Mesenchymal stem cell (in vitro differentiated cells and primary cell): ENCODE data around the gene CNTNAP2.

Experiments used
- DNase-seq: peaks from one replicate; pipeline ENCODE4 v3.0.0-alpha.2; 2013
- H2AFZ ChIP-seq: one replicate; pipeline ENCODE4 v1.6.1; 2013; ENCODE audit warnings: low read depth, mild to moderate bottlenecking, control low read depth, inconsistent platforms, low read length, moderate library complexity
- H2AK5ac ChIP-seq: 2 replicates; pipeline ENCODE4 v1.6.1; 2013; ENCODE audit warnings: low read length, moderate library complexity, mild to moderate bottlenecking, inconsistent platforms; ENCODE audit not compliant: severe bottlenecking
- H2BK120ac ChIP-seq: one replicate; pipeline ENCODE4 v1.6.1; 2013; ENCODE audit warnings: low read depth, mild to moderate bottlenecking, inconsistent platforms, low read length, moderate library complexity
- H2BK12ac ChIP-seq, 2 experiments: one replicate each; pipeline ENCODE4 v1.6.1; 2013; ENCODE audit warnings: inconsistent platforms in 2 of 2, low read length in 2 of 2, mild to moderate bottlenecking in 2 of 2, moderate library complexity in 2 of 2, control low read depth in 1 of 2
- H2BK15ac ChIP-seq: one replicate; pipeline ENCODE4 v1.6.1; 2013; ENCODE audit warnings: mild to moderate bottlenecking, low read depth, inconsistent platforms; ENCODE audit not compliant: poor library complexity, severe bottlenecking
- H2BK5ac ChIP-seq: 2 replicates; pipeline ENCODE4 v1.6.1; 2013; ENCODE audit warnings: low read depth, mild to moderate bottlenecking, low read length, control low read depth, inconsistent platforms; ENCODE audit not compliant: poor library complexity, severe bottlenecking
- H3K14ac ChIP-seq, 2 experiments: one replicate each; pipeline ENCODE4 v1.6.1; 2013; ENCODE audit warnings: inconsistent platforms in 2 of 2, low read length in 2 of 2, control low read depth in 1 of 2, mild to moderate bottlenecking in 1 of 2, moderate library complexity in 1 of 2
- H3K18ac ChIP-seq, 2 experiments: one replicate each; pipeline ENCODE4 v1.6.1; 2013; ENCODE audit warnings: inconsistent platforms in 2 of 2, low read length in 2 of 2, control low read depth in 1 of 2, low read depth in 1 of 2, mild to moderate bottlenecking in 1 of 2
- H3K23ac ChIP-seq, 2 experiments: one replicate each; pipeline ENCODE4 v1.6.1; 2013; ENCODE audit warnings: inconsistent platforms in 2 of 2, low read length in 2 of 2, mild to moderate bottlenecking in 2 of 2, moderate library complexity in 2 of 2, control low read depth in 1 of 2
- H3K27ac ChIP-seq: 2 replicates; pipeline ENCODE4 v1.5.1; 2013; ENCODE audit warnings: mild to moderate bottlenecking, moderate library complexity, low read length, control low read depth, inconsistent platforms; ENCODE audit not compliant: poor library complexity, severe bottlenecking
- H3K27me3 ChIP-seq, 2 experiments: 2 replicates each; pipeline versions ENCODE4 v1.6.1 to v1.7.0; 2013; ENCODE audit warnings: low read length in 2 of 2, mild to moderate bottlenecking in 2 of 2, moderate library complexity in 2 of 2, control low read depth in 1 of 2, inconsistent platforms in 1 of 2; ENCODE audit not compliant: control insufficient read depth in 1 of 2, insufficient read depth in 1 of 2
- H3K36me3 ChIP-seq, 2 experiments: 2 replicates each; pipeline versions ENCODE4 v1.6.1 to v1.7.0; 2013; ENCODE audit warnings: low read length in 2 of 2, control low read depth in 1 of 2, inconsistent platforms in 1 of 2, low read depth in 1 of 2, mild to moderate bottlenecking in 1 of 2; ENCODE audit not compliant: insufficient read depth in 2 of 2, control insufficient read depth in 1 of 2
- H3K4ac ChIP-seq, 2 experiments: one replicate each; pipeline ENCODE4 v1.6.1; 2013; ENCODE audit warnings: inconsistent platforms in 2 of 2, low read length in 2 of 2, mild to moderate bottlenecking in 2 of 2, moderate library complexity in 2 of 2, control low read depth in 1 of 2, low read depth in 1 of 2
- H3K4me1 ChIP-seq: 2 replicates; pipeline ENCODE4 v1.6.1; 2013; ENCODE audit warnings: low read depth, low read length, control low read depth; ENCODE audit not compliant: control insufficient read depth, insufficient read depth
- H3K4me2 ChIP-seq: 2 replicates; pipeline ENCODE4 v1.6.1; 2013; ENCODE audit warnings: low read length, mild to moderate bottlenecking, inconsistent platforms; ENCODE audit not compliant: poor library complexity, severe bottlenecking
- H3K4me3 ChIP-seq, 2 experiments: 2 replicates each; pipeline versions ENCODE4 v1.5.1 to v1.7.0; 2013; ENCODE audit warnings: low read length in 2 of 2, mild to moderate bottlenecking in 2 of 2, control low read depth in 1 of 2, low read depth in 1 of 2; ENCODE audit not compliant: insufficient read depth in 1 of 2
- H3K79me1 ChIP-seq: replicated peaks from 2 replicates; pipeline ENCODE4 v1.6.1; 2013; ENCODE audit warnings: mild to moderate bottlenecking, control low read depth, low read length, inconsistent platforms; ENCODE audit not compliant: poor library complexity, severe bottlenecking
- H3K9ac ChIP-seq: 2 replicates; pipeline ENCODE4 v1.7.0; 2013; ENCODE audit warnings: mild to moderate bottlenecking, low read length, moderate library complexity
- H3K9me3 ChIP-seq: 2 replicates; pipeline ENCODE4 v1.7.0; 2013; ENCODE audit warnings: mild to moderate bottlenecking, low read length; ENCODE audit not compliant: control insufficient read depth
- H4K8ac ChIP-seq: one replicate; pipeline ENCODE4 v1.6.1; 2013; ENCODE audit warnings: inconsistent platforms, mild to moderate bottlenecking, low read length, moderate library complexity
- H4K91ac ChIP-seq: one replicate; pipeline ENCODE4 v1.6.1; 2013; ENCODE audit warnings: mild to moderate bottlenecking, low read length, inconsistent platforms
- WGBS: methylation state at CpG from one replicate; pipeline ENCODE4 v1.1.7; 2013; ENCODE audit warnings: mixed read lengths; 5-methylcytosine and 5-hydroxymethylcytosine counted together

The CNTNAP2 gene

DNA sequence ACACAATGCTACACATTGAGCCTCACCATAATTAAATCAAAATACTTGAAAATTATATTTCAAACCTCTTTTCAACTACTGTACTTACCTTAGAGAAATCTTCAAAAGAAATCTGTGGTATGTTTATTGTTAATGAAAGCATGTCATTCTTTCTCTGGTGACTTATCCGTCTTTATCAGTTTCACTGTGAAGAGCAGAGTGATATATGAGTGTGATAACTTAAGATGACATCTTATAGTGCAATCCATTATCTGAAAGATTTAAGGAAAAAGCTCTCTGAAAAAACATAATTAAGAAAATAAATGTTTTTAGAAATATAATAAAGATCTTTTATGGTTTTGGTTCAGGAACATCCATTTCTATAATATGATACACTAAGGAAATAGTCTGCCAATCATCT is 1562.3 kb downstream of the CNTNAP2 start:
- no CpG with 5 or more reads among the region's 1 CpG for WGBS
- no peak overlapping the region for H3K18ac ChIP-seq
- H3K9ac ChIP-seq = no peak overlapping the region
- peaks cover 3% of the 10 kb centered on the region for H3K9me3 ChIP-seq
- no peak overlapping the region for H3K23ac ChIP-seq
- no peak overlapping the region for H2BK12ac ChIP-seq
- no peaks in the 10 kb centered on the region for H3K27me3 ChIP-seq
- no peak overlapping the region for H2BK5ac ChIP-seq
- no peaks in the 10 kb centered on the region for H3K4me1 ChIP-seq
- H3K4me3 ChIP-seq = no peak overlapping the region
- no peak overlapping the region for H2BK120ac ChIP-seq
- no peak overlapping the region for H3K4ac ChIP-seq
- no peak overlapping the region for H2AK5ac ChIP-seq
- H3K4me2 ChIP-seq = no peak overlapping the region
- no peaks in the 10 kb centered on the region for H3K36me3 ChIP-seq
- no peak overlapping the region for H3K27ac ChIP-seq
- no peak overlapping the region for H4K91ac ChIP-seq
- H3K79me1 ChIP-seq = no peaks in the 10 kb centered on the region
- no peak overlapping the region for H4K8ac ChIP-seq
- H2BK15ac ChIP-seq = no peak overlapping the region
- DNase-seq = no peak
- no peak overlapping the region for H2AFZ ChIP-seq
- no peak overlapping the region for H3K14ac ChIP-seq

DNA sequence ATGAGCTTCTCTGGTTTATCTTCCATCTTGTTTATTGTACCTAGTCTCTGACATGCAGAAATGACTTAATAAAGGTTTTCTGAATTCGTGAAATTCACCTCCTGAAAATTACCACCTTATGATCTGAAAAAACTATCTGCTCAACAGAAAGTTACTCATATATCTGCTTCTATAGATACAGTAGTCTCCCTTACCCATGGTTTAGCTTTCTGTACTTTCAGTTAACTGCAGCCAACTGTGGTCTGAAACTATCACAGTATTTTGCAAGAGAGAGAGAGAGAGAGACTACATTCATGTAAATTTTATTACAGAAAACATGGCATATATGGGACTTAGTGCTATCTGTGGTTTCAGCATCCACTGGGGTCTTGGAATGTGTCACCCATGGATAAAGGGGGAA is 1564.9 kb downstream of the CNTNAP2 start:
- H3K4ac ChIP-seq = no peak overlapping the region
- no peaks in the 10 kb centered on the region for H3K4me1 ChIP-seq
- H3K27ac ChIP-seq = no peak overlapping the region
- no peak overlapping the region for H2BK12ac ChIP-seq
- H3K4me3 ChIP-seq = no peak overlapping the region
- H3K79me1 ChIP-seq = no peaks in the 10 kb centered on the region
- H3K9ac ChIP-seq = no peak overlapping the region
- H3K14ac ChIP-seq = no peak overlapping the region
- H2BK120ac ChIP-seq = no peak overlapping the region
- H2BK5ac ChIP-seq = no peak overlapping the region
- WGBS = 50% methylated on average over 1 of the region's 1 CpG
- H3K4me2 ChIP-seq = no peak overlapping the region
- H3K18ac ChIP-seq = no peak overlapping the region
- no peaks in the 10 kb centered on the region for H3K36me3 ChIP-seq
- no peak overlapping the region for H2AK5ac ChIP-seq
- no peak overlapping the region for H4K91ac ChIP-seq
- no peak overlapping the region for H2BK15ac ChIP-seq
- no peak overlapping the region for H3K23ac ChIP-seq
- peaks cover 3% of the 10 kb centered on the region for H3K9me3 ChIP-seq
- no peak overlapping the region for H2AFZ ChIP-seq
- no peaks in the 10 kb centered on the region for H3K27me3 ChIP-seq
- DNase-seq = no peak
- no peak overlapping the region for H4K8ac ChIP-seq

GRCh38 chr7:147700702-147701101 is 1584.1 kb downstream of the CNTNAP2 start:
- H3K27ac ChIP-seq = no peak overlapping the region
- H3K4me1 ChIP-seq = no peaks in the 10 kb centered on the region
- H3K4me2 ChIP-seq = no peak overlapping the region
- no peak overlapping the region for H3K9ac ChIP-seq
- H2BK15ac ChIP-seq = no peak overlapping the region
- H3K18ac ChIP-seq = no peak overlapping the region
- H3K14ac ChIP-seq = no peak overlapping the region
- H3K36me3 ChIP-seq = no peaks in the 10 kb centered on the region
- DNase-seq = no peak
- no peak overlapping the region for H2BK5ac ChIP-seq
- no peak overlapping the region for H3K23ac ChIP-seq
- H3K4ac ChIP-seq = no peak overlapping the region
- H2BK12ac ChIP-seq = no peak overlapping the region
- H3K27me3 ChIP-seq = no peaks in the 10 kb centered on the region
- 68% methylated on average over 4 of the region's 5 CpGs for WGBS
- H3K9me3 ChIP-seq = peaks cover 19% of the 10 kb centered on the region
- no peaks in the 10 kb centered on the region for H3K79me1 ChIP-seq
- no peak overlapping the region for H4K91ac ChIP-seq
- H2AK5ac ChIP-seq = no peak overlapping the region
- no peak overlapping the region for H2AFZ ChIP-seq
- H4K8ac ChIP-seq = no peak overlapping the region
- no peak overlapping the region for H3K4me3 ChIP-seq
- no peak overlapping the region for H2BK120ac ChIP-seq

GRCh38 chr7:147707926-147708325 is 1591.3 kb downstream of the CNTNAP2 start:
- no peaks in the 10 kb centered on the region for H3K4me1 ChIP-seq
- no peak overlapping the region for H3K18ac ChIP-seq
- H3K79me1 ChIP-seq = no peaks in the 10 kb centered on the region
- H3K23ac ChIP-seq = no peak overlapping the region
- H3K14ac ChIP-seq = no peak overlapping the region
- H2BK120ac ChIP-seq = no peak overlapping the region
- H3K9ac ChIP-seq = no peak overlapping the region
- H3K4me2 ChIP-seq = no peak overlapping the region
- no peak overlapping the region for H2AFZ ChIP-seq
- no peak overlapping the region for H2BK15ac ChIP-seq
- no peak overlapping the region for H3K27ac ChIP-seq
- no peak overlapping the region for H4K91ac ChIP-seq
- H2BK12ac ChIP-seq = no peak overlapping the region
- no peak overlapping the region for H3K4me3 ChIP-seq
- no peaks in the 10 kb centered on the region for H3K27me3 ChIP-seq
- DNase-seq = no peak
- no peak overlapping the region for H4K8ac ChIP-seq
- no peak overlapping the region for H3K4ac ChIP-seq
- H3K36me3 ChIP-seq = no peaks in the 10 kb centered on the region
- H2AK5ac ChIP-seq = no peak overlapping the region
- H3K9me3 ChIP-seq = peaks cover 33% of the 10 kb centered on the region
- no peak overlapping the region for H2BK5ac ChIP-seq
